ENCODE data around the gene C8G. TPM values are rescaled to one million over a fixed set of nuclear protein-coding genes. Genes with fewer than 3 reads are reported as not detected.

The C8G gene
- total RNA-seq, 1 donor from 2014 or later: 1.6 TPM

DNA sequence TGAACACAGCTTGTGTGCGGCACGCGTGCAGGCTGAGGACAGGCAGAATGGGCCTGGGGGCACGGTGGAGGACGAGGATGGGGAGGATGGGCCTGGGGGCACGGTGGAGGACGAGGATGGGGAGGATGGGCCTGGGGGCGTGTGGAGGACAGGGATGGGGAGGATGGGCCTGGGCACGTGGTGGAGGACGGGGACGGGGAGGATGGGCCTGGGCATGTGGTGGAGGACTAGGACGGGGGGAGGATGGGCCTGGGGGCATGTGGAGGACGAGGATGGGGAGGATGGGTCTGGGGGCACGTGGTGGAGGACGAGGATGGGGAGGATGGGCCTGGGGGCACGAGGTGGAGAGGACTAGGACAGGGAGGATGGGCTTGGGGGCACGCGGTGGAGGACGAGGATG lies 22.5 kb upstream of the C8G start:
- Histone ChIP-seq H3K27ac (ENCODE audit: low read depth, low read length) (no peak overlapping the region), H3K9ac (ENCODE audit: low read length) (no peak overlapping the region), H2AFZ (ENCODE audit: low read depth, low read length) (no peak overlapping the region), H3K4me1 (ENCODE audit: insufficient read depth, low read length) (peaks cover 2% of the 10 kb centered on the region), H4K20me1 (ENCODE audit: insufficient read depth, low read length) (no peaks in the 10 kb centered on the region), H3K27me3 (ENCODE audit: insufficient read depth, low read length) (no peaks in the 10 kb centered on the region), H3K4me3 (ENCODE audit: insufficient read depth, low read depth, low read length) (no peak overlapping the region), H3K4me2 (ENCODE audit: low read length) (no peak overlapping the region), H3K36me3 (ENCODE audit: insufficient read depth, low read length) (no peaks in the 10 kb centered on the region), H3K9me3 (ENCODE audit: insufficient read depth, low read depth, low read length) (no peaks in the 10 kb centered on the region), H3K79me2 (ENCODE audit: insufficient read depth, low read length) (no peaks in the 10 kb centered on the region)
- Mint-ChIP-seq H3K36me3 (ENCODE audit: low read depth, unreplicated experiment) (peaks cover 17% of the 10 kb centered on the region), H3K4me1 (ENCODE audit: low read depth, unreplicated experiment) (no peaks in the 10 kb centered on the region), H3K27me3 (ENCODE audit: low read depth, unreplicated experiment) (no peaks in the 10 kb centered on the region), H3K4me3 (ENCODE audit: unreplicated experiment) (no peak overlapping the region), H3K9me3 (ENCODE audit: unreplicated experiment) (no peaks in the 10 kb centered on the region), H3K27ac (ENCODE audit: unreplicated experiment) (no peak overlapping the region)
- FAIRE-seq: no peak
- TF ChIP-seq, protein P1, sequence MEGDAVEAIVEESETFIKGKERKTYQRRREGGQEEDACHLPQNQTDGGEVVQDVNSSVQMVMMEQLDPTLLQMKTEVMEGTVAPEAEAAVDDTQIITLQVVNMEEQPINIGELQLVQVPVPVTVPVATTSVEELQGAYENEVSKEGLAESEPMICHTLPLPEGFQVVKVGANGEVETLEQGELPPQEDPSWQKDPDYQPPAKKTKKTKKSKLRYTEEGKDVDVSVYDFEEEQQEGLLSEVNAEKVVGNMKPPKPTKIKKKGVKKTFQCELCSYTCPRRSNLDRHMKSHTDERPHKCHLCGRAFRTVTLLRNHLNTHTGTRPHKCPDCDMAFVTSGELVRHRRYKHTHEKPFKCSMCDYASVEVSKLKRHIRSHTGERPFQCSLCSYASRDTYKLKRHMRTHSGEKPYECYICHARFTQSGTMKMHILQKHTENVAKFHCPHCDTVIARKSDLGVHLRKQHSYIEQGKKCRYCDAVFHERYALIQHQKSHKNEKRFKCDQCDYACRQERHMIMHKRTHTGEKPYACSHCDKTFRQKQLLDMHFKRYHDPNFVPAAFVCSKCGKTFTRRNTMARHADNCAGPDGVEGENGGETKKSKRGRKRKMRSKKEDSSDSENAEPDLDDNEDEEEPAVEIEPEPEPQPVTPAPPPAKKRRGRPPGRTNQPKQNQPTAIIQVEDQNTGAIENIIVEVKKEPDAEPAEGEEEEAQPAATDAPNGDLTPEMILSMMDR (IDR thresholded peaks at IDR 0.05; ENCODE audit: insufficient read depth, low read depth, low read length): no peak
- no peak for TF ChIP-seq EZH2 (IDR thresholded peaks at IDR 0.05; ENCODE audit: insufficient read depth, low read length)
- DNase-seq (ENCODE audit: low read depth): no peak

DNA sequence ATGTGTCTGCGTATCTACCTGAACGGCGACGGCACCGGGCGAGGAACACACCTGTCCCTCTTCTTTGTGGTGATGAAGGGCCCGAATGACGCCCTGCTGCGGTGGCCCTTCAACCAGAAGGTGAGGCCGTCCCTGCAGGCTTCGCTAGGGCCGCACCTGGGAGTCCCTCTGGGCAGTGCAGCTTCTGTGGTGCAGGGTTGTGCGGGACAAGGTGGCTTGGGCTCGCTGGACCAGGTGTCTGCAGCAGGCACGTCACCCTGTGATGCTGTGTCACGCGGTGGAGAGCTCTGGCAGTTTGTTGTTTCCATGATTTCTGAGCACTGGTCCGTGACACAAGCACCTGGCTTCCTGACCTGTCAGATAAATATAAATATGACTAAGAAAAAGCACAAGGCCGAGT lies 21.2 kb upstream of the C8G start:
- H3K27ac ChIP-seq (ENCODE audit: low read depth, low read length): no peak overlapping the region
- peaks cover 6% of the 10 kb centered on the region for H3K4me1 ChIP-seq (ENCODE audit: insufficient read depth, low read length)
- Mint-ChIP-seq H3K4me3 (ENCODE audit: unreplicated experiment) (no peak overlapping the region), H3K4me1 (ENCODE audit: low read depth, unreplicated experiment) (no peaks in the 10 kb centered on the region), H3K36me3 (ENCODE audit: low read depth, unreplicated experiment) (peaks cover 21% of the 10 kb centered on the region), H3K27ac (ENCODE audit: unreplicated experiment) (no peak overlapping the region), H3K27me3 (ENCODE audit: low read depth, unreplicated experiment) (no peaks in the 10 kb centered on the region), H3K9me3 (ENCODE audit: unreplicated experiment) (no peaks in the 10 kb centered on the region)
- no peak for DNase-seq (ENCODE audit: low read depth)
- FAIRE-seq: no peak
- H3K79me2 ChIP-seq (ENCODE audit: insufficient read depth, low read length): no peaks in the 10 kb centered on the region
- H3K4me3 ChIP-seq (ENCODE audit: insufficient read depth, low read depth, low read length): no peak overlapping the region
- no peaks in the 10 kb centered on the region for H3K27me3 ChIP-seq (ENCODE audit: insufficient read depth, low read length)
- no peak overlapping the region for H3K4me2 ChIP-seq (ENCODE audit: low read length)
- H3K9me3 ChIP-seq (ENCODE audit: insufficient read depth, low read depth, low read length): no peaks in the 10 kb centered on the region
- no peaks in the 10 kb centered on the region for H3K36me3 ChIP-seq (ENCODE audit: insufficient read depth, low read length)
- no peak overlapping the region for H3K9ac ChIP-seq (ENCODE audit: low read length)
- TF ChIP-seq, protein P1 (IDR thresholded peaks at IDR 0.05; ENCODE audit: insufficient read depth, low read depth, low read length): no peak
- no peak for TF ChIP-seq EZH2 (IDR thresholded peaks at IDR 0.05; ENCODE audit: insufficient read depth, low read length)
- no peak overlapping the region for H2AFZ ChIP-seq (ENCODE audit: low read depth, low read length)
- H4K20me1 ChIP-seq (ENCODE audit: insufficient read depth, low read length): no peaks in the 10 kb centered on the region

DNA sequence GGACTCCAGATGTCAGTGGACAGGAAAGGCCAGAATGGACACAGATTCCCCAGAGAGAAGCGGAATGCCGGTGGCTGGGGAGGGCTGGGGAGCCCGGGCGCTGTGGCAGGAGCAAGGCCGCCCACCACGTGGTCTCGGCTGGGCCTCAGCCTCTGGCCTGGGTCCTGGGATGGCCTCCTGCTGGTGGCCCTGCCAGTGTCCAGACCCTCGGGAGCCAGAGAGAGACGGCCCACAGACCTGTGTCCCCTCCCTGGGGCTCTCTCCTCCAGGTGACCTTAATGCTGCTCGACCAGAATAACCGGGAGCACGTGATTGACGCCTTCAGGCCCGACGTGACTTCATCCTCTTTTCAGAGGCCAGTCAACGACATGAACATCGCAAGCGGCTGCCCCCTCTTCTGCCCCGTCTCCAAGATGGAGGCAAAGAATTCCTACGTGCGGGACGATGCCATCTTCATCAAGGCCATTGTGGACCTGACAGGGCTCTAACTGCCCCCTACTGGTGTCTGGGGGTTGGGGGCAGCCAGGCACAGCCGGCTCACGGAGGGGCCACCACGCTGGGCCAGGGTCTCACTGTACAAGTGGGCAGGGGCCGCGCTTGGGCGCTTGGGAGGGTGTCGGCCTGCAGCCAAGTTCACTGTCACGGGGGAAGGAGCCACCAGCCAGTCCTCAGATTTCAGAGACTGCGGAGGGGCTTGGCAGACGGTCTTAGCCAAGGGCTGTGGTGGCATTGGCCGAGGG lies 19.5 kb upstream of the C8G start:
- Histone ChIP-seq H3K36me3 (ENCODE audit: insufficient read depth, low read length) (no peaks in the 10 kb centered on the region), H3K27me3 (ENCODE audit: insufficient read depth, low read length) (no peaks in the 10 kb centered on the region), H3K9me3 (ENCODE audit: insufficient read depth, low read depth, low read length) (no peaks in the 10 kb centered on the region), H3K27ac (ENCODE audit: low read depth, low read length) (no peak overlapping the region), H3K4me3 (ENCODE audit: insufficient read depth, low read depth, low read length) (no peak overlapping the region), H3K4me1 (ENCODE audit: insufficient read depth, low read length) (peaks cover 6% of the 10 kb centered on the region), H3K79me2 (ENCODE audit: insufficient read depth, low read length) (no peaks in the 10 kb centered on the region), H4K20me1 (ENCODE audit: insufficient read depth, low read length) (no peaks in the 10 kb centered on the region), H3K9ac (ENCODE audit: low read length) (no peak overlapping the region), H2AFZ (ENCODE audit: low read depth, low read length) (no peak overlapping the region), H3K4me2 (ENCODE audit: low read length) (no peak overlapping the region)
- no peak overlapping the region for H3K27ac Mint-ChIP-seq (ENCODE audit: unreplicated experiment)
- no peaks in the 10 kb centered on the region for H3K9me3 Mint-ChIP-seq (ENCODE audit: unreplicated experiment)
- H3K4me1 Mint-ChIP-seq (ENCODE audit: low read depth, unreplicated experiment): no peaks in the 10 kb centered on the region
- no peak for TF ChIP-seq EZH2 (IDR thresholded peaks at IDR 0.05; ENCODE audit: insufficient read depth, low read length)
- TF ChIP-seq, protein P1 (IDR thresholded peaks at IDR 0.05; ENCODE audit: insufficient read depth, low read depth, low read length): no peak
- H3K36me3 Mint-ChIP-seq (ENCODE audit: low read depth, unreplicated experiment): peaks cover 24% of the 10 kb centered on the region
- no peak for DNase-seq (ENCODE audit: low read depth)
- H3K27me3 Mint-ChIP-seq (ENCODE audit: low read depth, unreplicated experiment): no peaks in the 10 kb centered on the region
- no peak overlapping the region for H3K4me3 Mint-ChIP-seq (ENCODE audit: unreplicated experiment)
- FAIRE-seq: no peak
